CD14-positive monocyte (primary cell): ENCODE results near the gene SLC14A1. TPM values are rescaled to one million over a fixed set of nuclear protein-coding genes. Genes with fewer than 3 reads are reported as not detected.

ENCODE experiments used
- DNase-seq, 3 donors: peaks; one replicate each; pipeline ENCODE4 v3.0.0-alpha.2; 2011 to 2022
- H2AFZ ChIP-seq: 2 replicates; pipeline ENCODE4 v1.6.0; 2012; ENCODE audit warnings: mild to moderate bottlenecking, low read depth, low read length, inconsistent platforms; ENCODE audit not compliant: insufficient read depth, poor library complexity, severe bottlenecking
- H3K27ac ChIP-seq, 2 donors: 1 replicate in 1 of 2; 2 replicates in 1 of 2; pipeline ENCODE4 v1.5.1; 2012 to 2013; ENCODE audit warnings: low read length in 2 of 2, control low read depth in 1 of 2, inconsistent platforms in 1 of 2, low read depth in 1 of 2, mild to moderate bottlenecking in 1 of 2
- H3K27me3 ChIP-seq, 2 donors: one replicate each; pipeline versions ENCODE4 v1.6.0 to v1.6.1; 2011 to 2013; ENCODE audit warnings: low read length in 2 of 2; ENCODE audit not compliant: control insufficient read depth in 2 of 2, insufficient read depth in 2 of 2
- H3K36me3 ChIP-seq, 2 donors: replicated peaks in 1 of 2; 1 replicate in 1 of 2; 2 replicates in 1 of 2; pipeline versions ENCODE4 v1.5.1 to v1.6.1; 2012 to 2013; ENCODE audit warnings: low read length in 2 of 2, control low read depth in 1 of 2, inconsistent platforms in 1 of 2, mild to moderate bottlenecking in 1 of 2; ENCODE audit not compliant: insufficient read depth in 2 of 2, control insufficient read depth in 1 of 2
- H3K4me1 ChIP-seq, 2 donors: 1 replicate in 1 of 2; 2 replicates in 1 of 2; pipeline versions ENCODE4 v1.5.1 to v1.6.1; 2012 to 2013; ENCODE audit warnings: low read length in 2 of 2, control low read depth in 1 of 2, inconsistent platforms in 1 of 2, mild to moderate bottlenecking in 1 of 2, moderate library complexity in 1 of 2; ENCODE audit not compliant: insufficient read depth in 2 of 2, control insufficient read depth in 1 of 2
- H3K4me2 ChIP-seq: replicated peaks from 2 replicates; pipeline ENCODE3; 2012; ENCODE audit warnings: low read length, moderate library complexity, mild to moderate bottlenecking; ENCODE audit not compliant: poor library complexity, severe bottlenecking; ENCODE audit errors: extremely low read depth
- H3K4me3 ChIP-seq, 3 experiments: fragments of 200-600 bp in 1 of 3; sonication (generic) in 1 of 3; replicated peaks in 1 of 3; 1 replicate in 2 of 3; 2 replicates in 1 of 3; pipeline ENCODE4 v1.5.1; 2011 to 2013; ENCODE audit warnings: low read length in 3 of 3, mild to moderate bottlenecking in 3 of 3, control low read depth in 2 of 3, low read depth in 2 of 3, inconsistent platforms in 1 of 3, moderate library complexity in 1 of 3
- H3K79me2 ChIP-seq: 2 replicates; pipeline ENCODE4 v1.6.0; 2012; ENCODE audit warnings: mild to moderate bottlenecking, control low read depth, inconsistent platforms, low read length, moderate library complexity; ENCODE audit not compliant: insufficient read depth
- H3K9ac ChIP-seq: 2 replicates; pipeline ENCODE4 v1.6.0; 2017; ENCODE audit warnings: low read length, mild to moderate bottlenecking; ENCODE audit not compliant: insufficient read depth, poor library complexity, severe bottlenecking
- H3K9me3 ChIP-seq, 2 donors: replicated peaks in 1 of 2; 1 replicate in 1 of 2; 2 replicates in 1 of 2; pipeline versions ENCODE4 v1.5.1 to v1.6.1; 2012 to 2013; ENCODE audit warnings: low read length in 2 of 2, control low read depth in 1 of 2; ENCODE audit not compliant: control insufficient read depth in 1 of 2, insufficient read depth in 1 of 2
- H4K20me1 ChIP-seq: 2 replicates; pipeline ENCODE4 v1.6.0; 2012; ENCODE audit warnings: mild to moderate bottlenecking, low read length, control low read depth, moderate library complexity; ENCODE audit not compliant: insufficient read depth
- H3K27ac Mint-ChIP-seq, 7 donors: one replicate each; pipeline ENCODE4 v1.8.0; 2020; ENCODE audit warnings: mild to moderate bottlenecking in 7 of 7, mixed read lengths in 7 of 7, moderate library complexity in 6 of 7, inconsistent platforms in 2 of 7
- H3K27me3 Mint-ChIP-seq, 3 donors: one replicate each; pipeline ENCODE4 v1.8.0; 2021 to 2022; ENCODE audit warnings: low read depth in 3 of 3, mild to moderate bottlenecking in 3 of 3, mixed read lengths in 3 of 3, moderate library complexity in 3 of 3, inconsistent platforms in 1 of 3
- H3K36me3 Mint-ChIP-seq, 2 donors: one replicate each; pipeline ENCODE4 v1.8.0; 2020; ENCODE audit warnings: mixed read lengths in 2 of 2, inconsistent platforms in 1 of 2, mild to moderate bottlenecking in 1 of 2
- H3K4me1 Mint-ChIP-seq: one replicate; pipeline ENCODE4 v1.8.0; 2020; ENCODE audit warnings: mild to moderate bottlenecking, mixed read lengths
- H3K4me3 Mint-ChIP-seq, 2 donors: one replicate each; pipeline ENCODE4 v1.8.0; 2020; ENCODE audit warnings: mild to moderate bottlenecking in 2 of 2, mixed read lengths in 2 of 2, moderate library complexity in 1 of 2
- H3K9me3 Mint-ChIP-seq, 7 donors: one replicate each; pipeline ENCODE4 v1.8.0; 2020 to 2022; ENCODE audit warnings: mixed read lengths in 7 of 7, mild to moderate bottlenecking in 6 of 7, moderate library complexity in 6 of 7, inconsistent platforms in 2 of 7
- CTCF ChIP-seq: fragments of 200-600 bp; IDR thresholded peaks from one replicate; pipeline ENCODE4 v1.8.0; 2022; ENCODE audit warnings: antibody characterized with exemption, mild to moderate bottlenecking
- WGBS: methylation state at CpG from one replicate; pipeline ENCODE4 v1.1.5; 2013; ENCODE audit warnings: missing lambda C conversion rate; ENCODE audit not compliant: insufficient coverage; 5-methylcytosine and 5-hydroxymethylcytosine counted together
- intact Hi-C, 2 donors: fragments of 100-400 bp; cut with micrococcal nuclease; formaldehyde crosslinking; loops; one replicate each; pipeline versions ENCODE4 v1.15.0 to v1.15.1; 2023
- polyA plus RNA-seq, 3 donors: library from polyadenylated mRNA; depleted of rRNA in 1 of 3; unstranded in 2 of 3; stranded (reverse) in 1 of 3; fragments of 300-500 nt in 2 of 3; fragments of >200 nt in 1 of 3; fragmentation: Illumina TruSeq in 2 of 3; gene quantifications; 1 replicate in 2 of 3; 2 replicates in 1 of 3; pipeline ENCODE4 v1.2.3, GENCODE V29; 2012 to 2021

The SLC14A1 gene
- polyA plus RNA-seq, 3 donors = not detected

DNA sequence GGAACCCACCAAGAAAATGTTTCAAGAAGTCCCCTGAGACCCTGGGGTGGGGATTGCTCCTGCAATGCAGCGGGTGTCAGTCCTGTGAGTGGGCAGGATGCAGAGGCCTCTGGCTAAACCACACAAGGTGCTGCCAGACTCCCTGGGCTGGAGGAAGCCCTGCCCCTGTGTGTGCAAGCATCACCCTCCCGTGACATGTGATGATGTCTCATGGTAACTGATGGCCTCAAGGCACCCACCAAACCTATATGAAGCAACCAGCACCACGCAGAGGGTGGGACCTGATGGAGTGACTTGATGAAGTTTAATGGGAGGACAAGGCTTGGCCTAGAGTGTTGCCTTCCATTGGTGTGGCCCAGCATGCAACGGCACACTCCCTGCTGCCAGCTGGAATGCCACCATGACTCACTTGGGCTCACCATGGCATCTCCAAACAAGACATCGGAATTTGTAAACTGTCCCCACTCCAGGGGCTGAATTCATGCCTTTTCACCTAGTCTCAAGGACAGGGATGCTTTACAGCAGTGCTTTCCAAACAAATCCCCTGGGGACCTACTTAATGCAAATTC lies 8.7 kb upstream of the SLC14A1 start:
- H3K4me3 Mint-ChIP-seq = no peak overlapping the region
- intact Hi-C loops = no loop called here
- no peak overlapping the region for H3K27ac Mint-ChIP-seq
- no peak overlapping the region for H3K4me2 ChIP-seq
- no peaks in the 10 kb centered on the region for H4K20me1 ChIP-seq
- no peak for DNase-seq
- H3K36me3 ChIP-seq = no peaks in the 10 kb centered on the region
- H2AFZ ChIP-seq = no peak overlapping the region
- no peak for TF ChIP-seq CTCF
- peaks cover 0 to 4% of the 10 kb centered on the region in 2 donors for H3K9me3 ChIP-seq
- peaks cover 0 to 3% (median 2%) of the 10 kb centered on the region in 3 donors for H3K27me3 Mint-ChIP-seq
- H3K79me2 ChIP-seq = no peaks in the 10 kb centered on the region
- no peak overlapping the region for H3K9ac ChIP-seq
- H3K4me1 Mint-ChIP-seq = no peaks in the 10 kb centered on the region
- H3K4me3 ChIP-seq = no peak overlapping the region
- H3K36me3 Mint-ChIP-seq = no peaks in the 10 kb centered on the region
- H3K27me3 ChIP-seq = no peaks in the 10 kb centered on the region
- H3K4me1 ChIP-seq = no peaks in the 10 kb centered on the region
- H3K9me3 Mint-ChIP-seq = peaks cover 0 to 4% (median 2%) of the 10 kb centered on the region in 7 donors
- no peak overlapping the region for H3K27ac ChIP-seq
- WGBS = 82% methylated on average over 3 of the region's 5 CpGs

DNA sequence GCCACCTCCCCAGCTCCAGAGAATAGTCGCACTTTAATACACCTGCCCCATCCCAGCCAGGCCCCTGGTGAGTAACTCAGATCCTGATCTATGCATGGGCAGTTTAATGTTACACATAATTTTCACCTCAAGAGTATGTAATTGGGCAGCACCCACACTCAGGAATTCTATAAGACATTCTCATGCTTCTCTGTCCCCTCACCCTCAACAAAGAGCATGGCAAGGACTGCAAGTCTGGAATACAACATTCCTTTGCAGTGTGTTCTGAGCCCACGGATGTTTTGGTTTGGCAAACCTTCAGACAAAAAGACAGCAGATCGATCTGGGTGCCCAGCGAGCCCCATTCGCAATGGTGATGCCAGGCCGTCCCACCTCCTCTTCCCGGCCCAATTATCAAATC lies 4.9 kb upstream of the SLC14A1 start:
- Mint-ChIP-seq H3K36me3 (no peaks in the 10 kb centered on the region), H3K27ac (no peak overlapping the region), H3K4me3 (no peak overlapping the region), H3K27me3 (peaks cover 0 to 2% (median 0%) of the 10 kb centered on the region in 3 donors), H3K9me3 (no peaks in the 10 kb centered on the region), H3K4me1 (peaks cover 2% of the 10 kb centered on the region)
- Histone ChIP-seq H4K20me1 (no peaks in the 10 kb centered on the region), H3K9ac (no peak overlapping the region), H3K9me3 (no peaks in the 10 kb centered on the region), H3K36me3 (no peaks in the 10 kb centered on the region), H3K4me3 (no peak overlapping the region), H3K4me1 (no peaks in the 10 kb centered on the region), H3K79me2 (no peaks in the 10 kb centered on the region), H3K4me2 (no peak overlapping the region), H3K27ac (no peak overlapping the region), H3K27me3 (no peaks in the 10 kb centered on the region), H2AFZ (no peak overlapping the region)
- no peak for DNase-seq
- intact Hi-C loops = no loop called here
- WGBS = 95% methylated on average over 7 of the region's 7 CpGs
- TF ChIP-seq CTCF = no peak
